WERI-Rb-1 (cell line): ENCODE data around the gene CSNK2A1.
A peak's percentile ranks its signal among the peaks of the same experiment; 100 is the strongest.

Experiments
- DNase-seq: peaks from one replicate; pipeline ENCODE4 v3.0.0-alpha.2; 2020
- H3K27ac ChIP-seq: fragments of 250-450 bp; sonication (Bioruptor Pico); 2 replicates; pipeline ENCODE4 v1.5.1; 2020; ENCODE audit warnings: mild to moderate bottlenecking, moderate library complexity
- H3K27me3 ChIP-seq: fragments of 250-450 bp; sonication (Bioruptor Pico); 2 replicates; pipeline ENCODE4 v1.5.1; 2021; ENCODE audit warnings: mild to moderate bottlenecking, low read depth, moderate library complexity; ENCODE audit not compliant: insufficient read depth, severe bottlenecking
- H3K36me3 ChIP-seq: fragments of 250-450 bp; sonication (Bioruptor Pico); 2 replicates; pipeline ENCODE4 v1.5.1; 2020; ENCODE audit warnings: mild to moderate bottlenecking, moderate library complexity
- H3K4me3 ChIP-seq: 2 replicates; pipeline ENCODE4 v1.5.1; 2011; ENCODE audit warnings: low read depth, mild to moderate bottlenecking, control low read depth, low read length
- H3K9me3 ChIP-seq: fragments of 250-450 bp; sonication (Bioruptor Pico); 2 replicates; pipeline ENCODE4 v1.5.1; 2021; ENCODE audit warnings: mild to moderate bottlenecking, moderate library complexity; ENCODE audit not compliant: severe bottlenecking
- CTCF ChIP-seq: IDR thresholded peaks from 2 replicates; pipeline ENCODE4 v1.5.1; 2011; ENCODE audit warnings: low read depth, mild to moderate bottlenecking, control low read depth, inconsistent platforms, low read length

CSNK2A1 gene

GRCh38 chr20:483815-484644, 59.6 kb downstream of the CSNK2A1 start:
- H3K36me3 ChIP-seq = peaks cover 83% of the 10 kb centered on the region
- H3K27ac ChIP-seq = no peak overlapping the region
- no peaks in the 10 kb centered on the region for H3K27me3 ChIP-seq
- DNase-seq = no peak
- no peak for TF ChIP-seq CTCF
- H3K9me3 ChIP-seq = no peaks in the 10 kb centered on the region
- H3K4me3 ChIP-seq = no peak overlapping the region

- no peak overlapping the region for H3K27ac ChIP-seq
- DNase-seq = no peak
- no peaks in the 10 kb centered on the region for H3K9me3 ChIP-seq
- TF ChIP-seq CTCF = no peak
- H3K27me3 ChIP-seq = no peaks in the 10 kb centered on the region
- H3K36me3 ChIP-seq = peaks cover 71% of the 10 kb centered on the region
- no peak overlapping the region for H3K4me3 ChIP-seq
Observed at GRCh38 chr20:481167-481566, 62.4 kb downstream of the CSNK2A1 start.

- TF ChIP-seq CTCF = no peak
- Histone ChIP-seq H3K36me3 (peaks cover 60% of the 10 kb centered on the region), H3K9me3 (no peaks in the 10 kb centered on the region), H3K4me3 (no peak overlapping the region), H3K27ac (no peak overlapping the region), H3K27me3 (no peaks in the 10 kb centered on the region)
- no peak for DNase-seq
Observed at GRCh38 chr20:480044-480443, 63.5 kb downstream of the CSNK2A1 start.

GRCh38 chr20:479487-479886, 64.1 kb downstream of the CSNK2A1 start:
- Histone ChIP-seq H3K36me3 (peaks cover 57% of the 10 kb centered on the region), H3K4me3 (no peak overlapping the region)

GRCh38 chr20:478949-479429, 64.6 kb downstream of the CSNK2A1 start:
- Histone ChIP-seq H3K27ac (no peak overlapping the region), H3K36me3 (peaks cover 53% of the 10 kb centered on the region), H3K9me3 (no peaks in the 10 kb centered on the region), H3K4me3 (no peak overlapping the region), H3K27me3 (no peaks in the 10 kb centered on the region)
- no peak for DNase-seq
- TF ChIP-seq CTCF = peak; percentile 23; the same call in 1 of the 2 replicates

More at GRCh38 chr20:479487-479886, 64.1 kb downstream of the CSNK2A1 start:
- Histone ChIP-seq H3K27ac (no peak overlapping the region), H3K27me3 (no peaks in the 10 kb centered on the region), H3K9me3 (no peaks in the 10 kb centered on the region)
- DNase-seq = no peak
- no peak for TF ChIP-seq CTCF
